ENCODE data around the gene SV2A. TPM values are rescaled to one million over a fixed set of nuclear protein-coding genes. Genes with fewer than 3 reads are reported as not detected.

SV2A gene
- total RNA-seq, 4 donors from 2014 or later = 6.2 to 9.2 (median 7.1) TPM

- WGBS, 2 donors (ENCODE audit: low coverage in 1 of 2) = 2% methylated on average over 12 of the region's 47 CpGs; no CpG with 5 or more reads in 1 of the 2 donors
- peak within 1 kb of the TSS; percentile 69 to 94 for H3K4me3 ChIP-seq
Measured at GRCh38 chr1:149927563-149928400, 10.1 kb upstream of the SV2A start, which contains the start of gene SF3B4. TSS of gene SF3B4 (minus strand) at chr1:149927803. CDS start at chr1:149927759, 44 bp downstream.

GRCh38 chr1:149927056-149927562, 9.5 kb upstream of the SV2A start:
- peak overlapping the region; percentile 92 to 96 (median 94) for H3K27ac ChIP-seq
- H3K36me3 ChIP-seq = peaks cover 7 to 78% of the 10 kb centered on the region in 2 donors
- peak overlapping the region; percentile 69 to 94 for H3K4me3 ChIP-seq
- no peaks in the 10 kb centered on the region for H3K27me3 ChIP-seq
- ATAC-seq = no peak
- no peaks in the 10 kb centered on the region for H3K9me3 ChIP-seq
- peaks cover 3 to 42% (median 18%) of the 10 kb centered on the region in 3 donors for H3K4me1 ChIP-seq
- TF ChIP-seq CTCF (IDR thresholded peaks at IDR 0.05) = no peak
- no peak for TF ChIP-seq POLR2A (IDR thresholded peaks at IDR 0.05)
- no peak for TF ChIP-seq POLR2AphosphoS5 (IDR thresholded peaks at IDR 0.05)
- no peak for TF ChIP-seq EP300 (IDR thresholded peaks at IDR 0.05)
- WGBS, 2 donors (ENCODE audit: low coverage in 1 of 2) = 0 to 4% methylated on average over 5 to 9 of the region's 10 CpGs

More at GRCh38 chr1:149927563-149928400, 10.1 kb upstream of the SV2A start, which contains the start of gene SF3B4:
- H3K27ac ChIP-seq = peak within 1 kb of the TSS; percentile 92 to 96 (median 94)
- ATAC-seq = peak; percentile 99
- no peaks in the 10 kb centered on the region for H3K9me3 ChIP-seq
- H3K4me1 ChIP-seq = peaks cover 3 to 42% (median 18%) of the 10 kb centered on the region in 3 donors
- no peaks in the 10 kb centered on the region for H3K27me3 ChIP-seq
- TF ChIP-seq POLR2A (IDR thresholded peaks at IDR 0.05) = peak; percentile 84 to 92
- peak; percentile 94 for TF ChIP-seq POLR2AphosphoS5 (IDR thresholded peaks at IDR 0.05)
- no peak for TF ChIP-seq EP300 (IDR thresholded peaks at IDR 0.05)
- TF ChIP-seq CTCF (IDR thresholded peaks at IDR 0.05) = peak in 3 of 4 experiments; percentile 15 to 39 (median 35)
- H3K36me3 ChIP-seq = peaks cover 7 to 78% of the 10 kb centered on the region in 2 donors

GRCh38 chr1:149926296-149926695, 8.7 kb upstream of the SV2A start:
- WGBS, 2 donors (ENCODE audit: low coverage in 1 of 2) = 92 to 93% methylated on average over 2 to 4 of the region's 9 CpGs
- Histone ChIP-seq H3K27ac (no peak overlapping the region), H3K27me3 (no peaks in the 10 kb centered on the region), H3K4me3 (peak overlapping the region in 1 of 2 donors; percentile 69), H3K9me3 (no peaks in the 10 kb centered on the region), H3K4me1 (peaks cover 3 to 42% (median 18%) of the 10 kb centered on the region in 3 donors), H3K36me3 (peaks cover 7 to 77% of the 10 kb centered on the region in 2 donors)
- ATAC-seq = no peak
- TF ChIP-seq POLR2AphosphoS5 (IDR thresholded peaks at IDR 0.05) (no peak), CTCF (IDR thresholded peaks at IDR 0.05) (no peak), EP300 (IDR thresholded peaks at IDR 0.05) (no peak), POLR2A (IDR thresholded peaks at IDR 0.05) (no peak)

- no peak for ATAC-seq
- WGBS, 2 donors (ENCODE audit: low coverage in 1 of 2) = 76 to 86% methylated on average over 1 to 2 of the region's 2 CpGs
- Histone ChIP-seq H3K9me3 (no peaks in the 10 kb centered on the region), H3K4me1 (peaks cover 3 to 42% (median 18%) of the 10 kb centered on the region in 3 donors), H3K4me3 (no peak overlapping the region), H3K36me3 (peaks cover 7 to 72% of the 10 kb centered on the region in 2 donors), H3K27me3 (no peaks in the 10 kb centered on the region), H3K27ac (no peak overlapping the region)
- TF ChIP-seq CTCF (IDR thresholded peaks at IDR 0.05) (no peak), POLR2AphosphoS5 (IDR thresholded peaks at IDR 0.05) (no peak), POLR2A (IDR thresholded peaks at IDR 0.05) (no peak), EP300 (IDR thresholded peaks at IDR 0.05) (no peak)
Measured at GRCh38 chr1:149925751-149926150, 8.1 kb upstream of the SV2A start.

Measured in gastroesophageal sphincter (tissue), 4 donors.